Chondrocyte (in vitro differentiated cells): ENCODE measurements around the gene SRD5A1. TPM values are rescaled to one million over a fixed set of nuclear protein-coding genes. Genes with fewer than 3 reads are reported as not detected.

Experiments used
- DNase-seq: peaks from one replicate; pipeline ENCODE4 v3.0.0; 2021; ENCODE audit warnings: mixed read lengths, low spot score
- H3K27ac Mint-ChIP-seq: one replicate; pipeline ENCODE4 v1.8.0; 2021; ENCODE audit warnings: mild to moderate bottlenecking, moderate library complexity, mixed read lengths; ENCODE audit not compliant: unreplicated experiment
- H3K27me3 Mint-ChIP-seq: 2 replicates; pipeline ENCODE4 v1.8.0; 2021; ENCODE audit warnings: low read depth, mixed read lengths
- H3K36me3 Mint-ChIP-seq: 2 replicates; pipeline ENCODE4 v1.8.0; 2021; ENCODE audit warnings: low read depth, mixed read lengths
- H3K4me1 Mint-ChIP-seq: 2 replicates; pipeline ENCODE4 v1.8.0; 2021; ENCODE audit warnings: low read depth, mild to moderate bottlenecking, mixed read lengths
- H3K4me3 Mint-ChIP-seq: one replicate; pipeline ENCODE4 v1.8.0; 2021; ENCODE audit warnings: mild to moderate bottlenecking, moderate library complexity, mixed read lengths; ENCODE audit not compliant: unreplicated experiment
- H3K9me3 Mint-ChIP-seq: 2 replicates; pipeline ENCODE4 v1.8.0; 2021; ENCODE audit warnings: low read depth, mixed read lengths
- CTCF ChIP-seq: fragments of 200-600 bp; sonication (generic); IDR thresholded peaks from 2 replicates; pipeline ENCODE4 v1.5.0; 2021; ENCODE audit warnings: antibody characterized with exemption, mild to moderate bottlenecking, moderate library complexity
- total RNA-seq: library from RNA; stranded (reverse); gene quantifications from 3 replicates; pipeline ENCODE4 v1.2.1, GENCODE V29; 2021

SRD5A1 gene
- total RNA-seq, 1 donor from 2014 or later: 32.3 TPM

- Mint-ChIP-seq H3K9me3 (no peaks in the 10 kb centered on the region), H3K4me1 (peaks cover 1% of the 10 kb centered on the region), H3K36me3 (peaks cover 21% of the 10 kb centered on the region), H3K27ac (no peak overlapping the region), H3K4me3 (no peak overlapping the region), H3K27me3 (peaks cover 6% of the 10 kb centered on the region)
- DNase-seq: no peak
- TF ChIP-seq CTCF: no peak
Observed at GRCh38 chr5:6593148-6594016, 39.9 kb upstream of the SRD5A1 start.

GRCh38 chr5:6594066-6594465 lies 39.2 kb upstream of the SRD5A1 start:
- peaks cover 2% of the 10 kb centered on the region for H3K4me1 Mint-ChIP-seq
- H3K4me3 Mint-ChIP-seq: no peak overlapping the region
- H3K27ac Mint-ChIP-seq: no peak overlapping the region
- peaks cover 27% of the 10 kb centered on the region for H3K36me3 Mint-ChIP-seq
- no peaks in the 10 kb centered on the region for H3K9me3 Mint-ChIP-seq
- no peak for TF ChIP-seq CTCF
- no peak for DNase-seq
- peaks cover 6% of the 10 kb centered on the region for H3K27me3 Mint-ChIP-seq

GRCh38 chr5:6595405-6595804 lies 37.8 kb upstream of the SRD5A1 start:
- H3K4me3 Mint-ChIP-seq: no peak overlapping the region
- H3K36me3 Mint-ChIP-seq: peaks cover 28% of the 10 kb centered on the region
- H3K9me3 Mint-ChIP-seq: no peaks in the 10 kb centered on the region
- no peak for TF ChIP-seq CTCF
- DNase-seq: no peak
- no peak overlapping the region for H3K27ac Mint-ChIP-seq
- no peaks in the 10 kb centered on the region for H3K27me3 Mint-ChIP-seq
- H3K4me1 Mint-ChIP-seq: peaks cover 2% of the 10 kb centered on the region

GRCh38 chr5:6596388-6596787 lies 36.9 kb upstream of the SRD5A1 start:
- H3K27ac Mint-ChIP-seq: no peak overlapping the region
- DNase-seq: no peak
- H3K36me3 Mint-ChIP-seq: peaks cover 36% of the 10 kb centered on the region
- no peak overlapping the region for H3K4me3 Mint-ChIP-seq
- H3K27me3 Mint-ChIP-seq: no peaks in the 10 kb centered on the region
- peaks cover 2% of the 10 kb centered on the region for H3K4me1 Mint-ChIP-seq
- H3K9me3 Mint-ChIP-seq: no peaks in the 10 kb centered on the region
- no peak for TF ChIP-seq CTCF

- Mint-ChIP-seq H3K9me3 (no peaks in the 10 kb centered on the region), H3K36me3 (peaks cover 48% of the 10 kb centered on the region), H3K4me1 (peaks cover 2% of the 10 kb centered on the region), H3K27me3 (no peaks in the 10 kb centered on the region), H3K4me3 (no peak overlapping the region), H3K27ac (no peak overlapping the region)
- DNase-seq: no peak
- TF ChIP-seq CTCF: no peak
Observed at GRCh38 chr5:6597557-6597956, 35.7 kb upstream of the SRD5A1 start.
